K562 (cell line): ENCODE data around the gene AGRN. TPM values are rescaled to one million over a fixed set of nuclear protein-coding genes. Genes with fewer than 3 reads are reported as not detected.

ENCODE experiments used
- ARID4B ChIP-seq: sonication (generic); formaldehyde crosslinking; IDR thresholded peaks from 2 replicates; pipeline ENCODE4 v1.8.0; 2022; ENCODE audit warnings: mild to moderate bottlenecking, missing genetic modification reagents
- BMI1 ChIP-seq: fragments of 150-350 bp; IDR thresholded peaks from 2 replicates; pipeline ENCODE4 v1.6.1; 2014; ENCODE audit warnings: low read length
- CEBPZ ChIP-seq: fragments of 150-350 bp; IDR thresholded peaks from 2 replicates; pipeline ENCODE4 v1.6.1; 2014; ENCODE audit warnings: low read depth, mild to moderate bottlenecking, low read length, borderline replicate concordance
- EP300 ChIP-seq: IDR thresholded peaks from 2 replicates; pipeline ENCODE4 v1.6.1; 2012; ENCODE audit warnings: low read length, improper control_type of control experiment
- MCM3 ChIP-seq: fragments of 450-650 bp; IDR thresholded peaks from 2 replicates; pipeline ENCODE4 v1.6.1; 2016
- PHF20 ChIP-seq: fragments of 450-650 bp; IDR thresholded peaks from 2 replicates; pipeline ENCODE4 v1.6.1; 2018; ENCODE audit not compliant: partially characterized antibody
- POLR3G ChIP-seq: IDR thresholded peaks from 2 replicates; pipeline ENCODE4 v1.6.1; 2011; ENCODE audit not compliant: insufficient read length, insufficient replicate concordance; ENCODE audit errors: extremely low read depth
- PPARD ChIP-seq: fragments of 250-450 bp; sonication (Bioruptor Pico); IDR thresholded peaks from 2 replicates; pipeline ENCODE4 v1.8.0; 2022; ENCODE audit warnings: inconsistent platforms, mild to moderate bottlenecking, moderate library complexity
- RFX5 ChIP-seq: IDR thresholded peaks from 2 replicates; pipeline ENCODE4 v1.6.1; 2011; ENCODE audit warnings: low read depth, mild to moderate bottlenecking, improper control_type of control experiment, low read length
- SLC30A9 ChIP-seq: fragments of 250-450 bp; sonication (Bioruptor Pico); IDR thresholded peaks from 2 replicates; pipeline ENCODE4 v1.8.0; 2022; ENCODE audit warnings: mild to moderate bottlenecking, moderate library complexity
- SMAD2 ChIP-seq: fragments of 150-350 bp; IDR thresholded peaks from 2 replicates; pipeline ENCODE4 v1.6.1; 2014; ENCODE audit warnings: low read depth, mild to moderate bottlenecking, low read length
- SMARCA4 ChIP-seq: fragments of 450-650 bp; IDR thresholded peaks from 2 replicates; pipeline ENCODE4 v1.6.1; 2016
- SRSF1 ChIP-seq: fragments of 200-400 bp; formaldehyde crosslinking; IDR thresholded peaks from 2 replicates; pipeline ENCODE4 v1.6.1; 2017; ENCODE audit warnings: mild to moderate bottlenecking, low read depth, low read length, moderate library complexity
- TBL1XR1 ChIP-seq, 2 experiments: IDR thresholded peaks; 2 replicates each; pipeline ENCODE4 v1.6.1; 2012; ENCODE audit warnings: improper control_type of control experiment in 2 of 2, low read length in 2 of 2, mild to moderate bottlenecking in 1 of 2
- TCF15 ChIP-seq: fragments of 250-450 bp; sonication (Bioruptor Pico); IDR thresholded peaks from 2 replicates; pipeline ENCODE4 v1.8.0; 2022; ENCODE audit warnings: moderate library complexity, mild to moderate bottlenecking, inconsistent platforms
- ZBED1 ChIP-seq: IDR thresholded peaks from 2 replicates; pipeline ENCODE4 v1.6.1; 2014
- ZNF143 ChIP-seq: sonication (generic); formaldehyde crosslinking; IDR thresholded peaks from 2 replicates; pipeline ENCODE4 v1.9.0; 2022; ENCODE audit warnings: mild to moderate bottlenecking, missing genetic modification reagents
- ZNF174 ChIP-seq: fragments of 250-450 bp; sonication (Bioruptor Pico); IDR thresholded peaks from 2 replicates; pipeline ENCODE4 v1.4.0; 2020; ENCODE audit warnings: mild to moderate bottlenecking
- ZNF511 ChIP-seq: sonication (generic); formaldehyde crosslinking; IDR thresholded peaks from 2 replicates; pipeline ENCODE4 v1.8.0; 2022; ENCODE audit warnings: mild to moderate bottlenecking, missing genetic modification reagents
- polyA plus RNA-seq, 8 experiments: library from polyadenylated mRNA; depleted of rRNA in 4 of 8; stranded (reverse) in 5 of 8; unstranded in 3 of 8; fragments of >200 nt; fragmentation: Nextera tagmentation in 2 of 8; fragmentation: Illumina TruSeq in 1 of 8; extraction: Ambion mirVana in 2 of 8; extraction: Trizol in 1 of 8; gene quantifications; 2 replicates each; pipeline versions ENCODE4 v1.2.1 to v1.2.3, GENCODE V29; 2011 to 2014; ENCODE audit warnings: inconsistent platforms in 1 of 8, missing spikeins in 1 of 8
- total RNA-seq, 7 experiments: library from RNA; depleted of rRNA in 6 of 7; stranded (reverse); fragments of >200 nt in 6 of 7; fragmentation: Illumina TruSeq in 2 of 7; extraction: Trizol in 2 of 7; gene quantifications; 2 replicates each; pipeline versions ENCODE4 v1.2.1 to v1.2.3, GENCODE V29; 2011 to 2021; ENCODE audit warnings: low replicate concordance in 1 of 7

AGRN gene
- total and polyA plus RNA-seq, 9 of the 15 experiments (the other 6 are each of a cell fraction or from before 2014, with no cell fraction given): 0.04 to 111 (median 18.1) TPM

- TF ChIP-seq POLR3G: no peak
- 0 out of 2 replicates have a peak, but pooled peaks have one; percentile 40 for TF ChIP-seq ZNF143 (CRISPR knock-in tag)
- TF ChIP-seq TBL1XR1 (IDR thresholded peaks at IDR 0.05; ENCODE audit: low read length in 2 of 2): no peak
- TF ChIP-seq ZNF511 (CRISPR knock-in tag): 0 out of 2 replicates have a peak, but pooled peaks have one; percentile 16
- TF ChIP-seq TCF15 (CRISPR knock-in tag): no peak
- no peak for TF ChIP-seq EP300
- no peak for TF ChIP-seq SMAD2
- no peak for TF ChIP-seq BMI1
- TF ChIP-seq CEBPZ: no peak
- no peak for TF ChIP-seq SMARCA4
- no peak for TF ChIP-seq SRSF1
- 0 out of 2 replicates have a peak, but pooled peaks have one; percentile 62 for TF ChIP-seq MCM3
- TF ChIP-seq RFX5: no peak
- TF ChIP-seq ZBED1: no peak
- no peak for TF ChIP-seq ZNF174 (CRISPR knock-in tag)
- no peak for TF ChIP-seq SLC30A9
- no peak for TF ChIP-seq PPARD (CRISPR knock-in tag)
- no peak for TF ChIP-seq ARID4B
- no peak for TF ChIP-seq PHF20
Observed at GRCh38 chr1:1074631-1075147, 54.8 kb downstream of the AGRN start (continued).
